ENCODE results near the gene CCDC149.

Gene CCDC149

DNA sequence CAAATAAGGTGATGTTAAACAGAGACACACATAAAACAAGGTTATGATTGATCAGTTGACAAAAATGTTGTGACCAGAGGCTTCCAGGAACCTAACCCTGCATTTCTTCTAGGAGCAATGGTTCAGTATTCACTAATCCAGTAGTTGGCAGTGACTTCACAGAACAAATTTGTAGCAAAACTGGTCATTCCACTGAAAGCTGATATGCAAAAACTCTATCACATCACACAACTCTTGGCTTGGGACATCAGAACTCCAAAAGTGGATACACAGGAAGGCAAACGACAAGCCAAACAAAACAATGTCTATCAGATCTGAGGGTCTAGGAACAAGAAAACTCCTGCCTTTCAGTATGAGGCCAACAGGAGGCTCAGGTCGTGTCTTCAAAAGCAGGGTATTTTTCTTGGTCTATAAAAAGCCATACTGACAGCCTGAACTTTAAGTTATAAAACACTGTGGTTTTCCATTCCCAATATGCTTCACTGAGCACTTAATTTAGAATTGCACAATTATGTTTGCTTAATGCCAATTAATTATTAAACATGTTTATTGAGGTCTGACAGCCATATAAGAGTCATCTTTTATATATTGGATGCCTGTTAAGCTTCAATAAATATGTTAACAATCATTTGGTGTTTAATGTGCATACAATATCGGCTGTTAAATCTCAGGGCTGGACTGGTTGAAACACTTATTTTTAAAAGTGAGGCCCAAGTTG, 71.9 kb downstream of the CCDC149 start:
- in situ Hi-C loops (cut with HindIII; ENCODE audit: low pct_ligation_motif_present, low sequenced_read_pairs) = no loop called here
- TF ChIP-seq, protein P1, sequence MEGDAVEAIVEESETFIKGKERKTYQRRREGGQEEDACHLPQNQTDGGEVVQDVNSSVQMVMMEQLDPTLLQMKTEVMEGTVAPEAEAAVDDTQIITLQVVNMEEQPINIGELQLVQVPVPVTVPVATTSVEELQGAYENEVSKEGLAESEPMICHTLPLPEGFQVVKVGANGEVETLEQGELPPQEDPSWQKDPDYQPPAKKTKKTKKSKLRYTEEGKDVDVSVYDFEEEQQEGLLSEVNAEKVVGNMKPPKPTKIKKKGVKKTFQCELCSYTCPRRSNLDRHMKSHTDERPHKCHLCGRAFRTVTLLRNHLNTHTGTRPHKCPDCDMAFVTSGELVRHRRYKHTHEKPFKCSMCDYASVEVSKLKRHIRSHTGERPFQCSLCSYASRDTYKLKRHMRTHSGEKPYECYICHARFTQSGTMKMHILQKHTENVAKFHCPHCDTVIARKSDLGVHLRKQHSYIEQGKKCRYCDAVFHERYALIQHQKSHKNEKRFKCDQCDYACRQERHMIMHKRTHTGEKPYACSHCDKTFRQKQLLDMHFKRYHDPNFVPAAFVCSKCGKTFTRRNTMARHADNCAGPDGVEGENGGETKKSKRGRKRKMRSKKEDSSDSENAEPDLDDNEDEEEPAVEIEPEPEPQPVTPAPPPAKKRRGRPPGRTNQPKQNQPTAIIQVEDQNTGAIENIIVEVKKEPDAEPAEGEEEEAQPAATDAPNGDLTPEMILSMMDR (IDR thresholded peaks at IDR 0.05; ENCODE audit: low read depth, low read length, missing control alignments) = no peak
- no peak overlapping the region for H3K4me3 ChIP-seq (ENCODE audit: low read depth, low read length)
- no peak for DNase-seq
- no peaks in the 10 kb centered on the region for H3K27me3 ChIP-seq (replicated peaks)
- H3K27ac ChIP-seq = no peak overlapping the region
- H3K36me3 ChIP-seq (replicated peaks) = no peaks in the 10 kb centered on the region

DNA sequence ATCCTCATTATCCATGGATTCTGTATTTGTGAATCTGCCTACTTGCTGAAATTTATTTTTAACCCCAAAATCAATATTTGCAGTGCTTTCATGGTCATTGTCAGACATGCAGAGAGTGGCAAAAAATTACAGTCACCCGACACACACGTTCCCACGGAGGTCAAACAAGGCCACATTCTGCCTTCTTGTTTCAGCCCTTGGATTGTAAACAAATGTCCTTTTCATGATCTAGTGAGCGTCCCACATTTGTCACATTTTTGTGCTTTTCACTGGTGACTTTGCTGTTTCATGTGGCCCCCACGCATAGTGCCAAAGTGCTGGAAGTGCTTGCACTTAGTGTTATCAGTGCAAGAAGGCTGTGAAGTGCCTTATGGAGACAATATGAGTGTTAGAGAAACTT, 72.5 kb downstream of the CCDC149 start:
- Histone ChIP-seq H3K36me3 (replicated peaks) (no peaks in the 10 kb centered on the region), H3K27ac (no peak overlapping the region), H3K27me3 (replicated peaks) (no peaks in the 10 kb centered on the region), H3K4me3 (ENCODE audit: low read depth, low read length) (no peak overlapping the region)
- in situ Hi-C loops (cut with HindIII; ENCODE audit: low pct_ligation_motif_present, low sequenced_read_pairs) = no loop called here
- no peak for DNase-seq
- TF ChIP-seq, protein P1 (IDR thresholded peaks at IDR 0.05; ENCODE audit: low read depth, low read length, missing control alignments) = no peak

DNA sequence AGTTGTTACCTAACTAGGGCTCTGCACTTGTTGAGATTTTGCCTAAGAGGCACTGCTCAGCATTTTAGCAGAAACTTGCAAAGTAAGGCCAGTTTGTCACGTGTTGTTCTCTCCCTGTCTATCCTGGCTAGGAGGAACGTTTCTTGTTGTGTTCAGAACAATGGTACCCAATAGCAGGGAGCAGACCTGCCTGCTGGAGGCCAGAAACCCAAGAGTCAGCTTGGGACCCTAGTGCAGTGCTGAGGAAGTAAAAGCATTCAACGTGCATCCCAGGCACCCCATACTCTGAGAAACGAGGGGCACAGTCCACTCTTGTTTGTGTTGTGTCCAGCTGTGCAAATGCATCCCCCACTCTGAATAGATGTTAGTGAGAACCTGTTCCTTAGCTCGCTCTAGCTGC, 75.1 kb downstream of the CCDC149 start:
- H3K27me3 ChIP-seq (replicated peaks) = no peaks in the 10 kb centered on the region
- no peak overlapping the region for H3K4me3 ChIP-seq (ENCODE audit: low read depth, low read length)
- H3K27ac ChIP-seq = no peak overlapping the region
- no peak for DNase-seq
- in situ Hi-C loops (cut with HindIII; ENCODE audit: low pct_ligation_motif_present, low sequenced_read_pairs) = no loop called here
- H3K36me3 ChIP-seq (replicated peaks) = no peaks in the 10 kb centered on the region
- TF ChIP-seq, protein P1 (IDR thresholded peaks at IDR 0.05; ENCODE audit: low read depth, low read length, missing control alignments) = no peak

DNA sequence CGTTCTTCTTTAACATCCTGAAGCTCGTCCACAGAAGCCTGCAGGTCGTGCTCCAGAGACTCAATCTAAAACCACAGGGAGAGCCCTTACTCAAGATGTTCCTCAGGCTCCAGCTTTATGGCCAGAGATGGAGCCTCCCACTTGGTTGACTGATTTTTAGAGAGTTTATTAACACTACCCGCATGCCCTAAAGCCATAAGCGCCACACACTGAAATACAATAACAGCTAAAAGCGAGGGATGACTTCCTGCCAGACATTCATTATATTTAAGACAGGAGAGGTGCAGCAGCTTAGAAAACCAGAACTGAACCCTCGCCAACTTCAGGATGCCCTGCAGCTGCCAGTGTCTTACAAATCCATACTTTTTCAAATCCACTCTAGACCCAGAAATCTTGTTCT, 75.5 kb downstream of the CCDC149 start:
- H3K27ac ChIP-seq = no peak overlapping the region
- no peaks in the 10 kb centered on the region for H3K36me3 ChIP-seq (replicated peaks)
- in situ Hi-C loops (cut with HindIII; ENCODE audit: low pct_ligation_motif_present, low sequenced_read_pairs) = no loop called here
- DNase-seq = no peak
- no peak overlapping the region for H3K4me3 ChIP-seq (ENCODE audit: low read depth, low read length)
- TF ChIP-seq, protein P1 (IDR thresholded peaks at IDR 0.05; ENCODE audit: low read depth, low read length, missing control alignments) = no peak
- H3K27me3 ChIP-seq (replicated peaks) = no peaks in the 10 kb centered on the region

DNA sequence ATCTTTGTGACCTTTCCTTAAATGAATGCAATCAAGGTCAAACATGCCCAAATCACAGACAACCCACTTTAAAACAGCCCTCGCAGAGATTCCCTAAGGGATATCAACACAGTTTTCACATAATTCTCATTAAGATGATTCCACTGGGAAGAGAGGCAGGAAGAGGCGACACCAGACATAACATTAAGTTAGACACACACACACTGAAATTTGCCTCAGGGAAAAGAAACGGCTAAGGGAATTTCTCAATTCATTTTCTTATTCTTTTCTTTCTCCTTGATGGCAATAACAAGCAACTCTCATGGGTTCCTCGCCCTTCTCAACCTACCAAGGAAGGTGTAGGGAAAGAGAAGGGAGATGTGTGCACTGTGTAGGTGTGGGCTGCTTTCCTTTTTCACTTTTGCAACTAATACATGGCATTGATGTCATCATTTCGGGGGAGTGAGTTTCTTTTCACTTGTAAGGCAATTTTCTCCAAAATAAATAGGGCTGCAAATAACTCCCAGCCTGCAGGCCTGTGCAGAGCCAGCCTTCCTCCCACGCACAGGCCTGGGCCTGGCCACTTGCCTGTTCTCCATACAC, 76.1 kb downstream of the CCDC149 start:
- H3K4me3 ChIP-seq (ENCODE audit: low read depth, low read length) = no peak overlapping the region
- TF ChIP-seq, protein P1 (IDR thresholded peaks at IDR 0.05; ENCODE audit: low read depth, low read length, missing control alignments) = no peak
- in situ Hi-C loops (cut with HindIII; ENCODE audit: low pct_ligation_motif_present, low sequenced_read_pairs) = no loop called here
- no peaks in the 10 kb centered on the region for H3K27me3 ChIP-seq (replicated peaks)
- H3K27ac ChIP-seq = no peak overlapping the region
- no peak for DNase-seq
- no peaks in the 10 kb centered on the region for H3K36me3 ChIP-seq (replicated peaks)

All from brain microvascular endothelial cell (primary cell).